Measurements from ENCODE around the gene SCD5.

SCD5 gene

GRCh38 chr4:82758701-82759685, 39.6 kb downstream of the SCD5 start:
- no peak for DNase-seq

- no peak for DNase-seq
Measured at GRCh38 chr4:82756061-82756460, 42.5 kb downstream of the SCD5 start.

- DNase-seq: no peak
Measured at GRCh38 chr4:82755650-82756049, 42.9 kb downstream of the SCD5 start.

GRCh38 chr4:82754513-82755165, 44.0 kb downstream of the SCD5 start:
- no peak for DNase-seq

- no peak for DNase-seq
Measured at GRCh38 chr4:82753725-82754410, 44.7 kb downstream of the SCD5 start.

- DNase-seq: no peak
Measured at GRCh38 chr4:82753238-82753637, 45.4 kb downstream of the SCD5 start.

GRCh38 chr4:82748810-82749470, 49.7 kb downstream of the SCD5 start:
- no peak for DNase-seq

- DNase-seq: no peak
Measured at GRCh38 chr4:82747686-82748575, 50.7 kb downstream of the SCD5 start.

- no peak for DNase-seq
Measured at GRCh38 chr4:82746705-82747574, 51.7 kb downstream of the SCD5 start.

GRCh38 chr4:82745173-82745842, 53.3 kb downstream of the SCD5 start:
- no peak for DNase-seq

- DNase-seq: no peak
Measured at GRCh38 chr4:82744284-82744968, 54.2 kb downstream of the SCD5 start.

- DNase-seq: no peak
Measured at GRCh38 chr4:82741188-82741587, 57.4 kb downstream of the SCD5 start.

- DNase-seq: peak; percentile 9 to 18
Measured at GRCh38 chr4:82739287-82740190, 59.1 kb downstream of the SCD5 start.

- no peak for DNase-seq
Measured at GRCh38 chr4:82737354-82737753, 61.2 kb downstream of the SCD5 start.

- DNase-seq: no peak
Measured at GRCh38 chr4:82733636-82734035, 65.0 kb downstream of the SCD5 start.

GRCh38 chr4:82728301-82728700, 70.3 kb downstream of the SCD5 start:
- DNase-seq: no peak

- DNase-seq: no peak
Measured at GRCh38 chr4:82726596-82726995, 72.0 kb downstream of the SCD5 start.

- no peak for DNase-seq
Measured at GRCh38 chr4:82721819-82722423, 76.7 kb downstream of the SCD5 start.
